ENCODE results near the gene MID2.
"Not testable (repeated sequence)": the region's sequence is repeated elsewhere in the genome, so short reads cannot be mapped to it uniquely, and the experiment has no call there.

The MID2 gene

DNA sequence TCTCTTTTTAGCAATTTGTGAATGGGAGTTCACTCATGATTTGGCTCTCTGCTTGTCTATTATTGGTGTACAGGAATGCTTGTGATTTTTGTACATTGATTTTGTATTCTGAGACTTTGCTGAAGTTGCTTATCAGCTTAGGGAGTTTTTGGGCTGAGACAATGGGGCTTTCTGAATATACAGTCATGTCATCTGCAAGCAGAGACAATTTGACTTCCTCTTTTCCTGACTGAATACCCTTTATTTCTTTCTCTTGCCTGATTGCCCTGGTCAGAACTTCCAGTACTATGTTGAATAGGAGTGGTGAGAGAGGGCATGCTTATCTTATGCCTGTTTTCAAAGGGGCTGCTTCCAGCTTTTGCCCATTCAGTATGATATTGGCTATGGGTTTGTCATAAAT, 129.7 kb downstream of the MID2 start:
- not testable (repeated sequence) for DNase-seq (ENCODE audit: low read depth)

DNA sequence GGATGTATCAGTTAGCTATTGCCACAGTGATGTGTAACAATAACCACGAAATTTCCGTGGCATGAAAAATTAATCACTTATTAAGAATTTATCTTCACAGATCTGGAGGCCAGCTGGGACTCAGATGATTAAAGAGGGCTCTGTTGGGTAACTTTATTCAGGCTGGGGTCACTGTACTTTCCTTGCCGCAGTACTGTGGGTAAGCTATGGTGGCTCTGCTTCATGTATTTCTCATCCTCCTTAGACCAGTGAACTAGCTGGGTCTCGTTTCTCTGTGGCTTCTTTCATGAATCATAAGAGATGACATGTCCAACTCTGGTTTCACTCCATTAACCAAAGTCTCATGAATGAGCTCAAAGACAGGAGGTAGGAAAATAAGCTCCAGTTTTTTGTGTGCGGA, 143.0 kb downstream of the MID2 start:
- DNase-seq (ENCODE audit: low read depth): no peak

- no peak for DNase-seq (ENCODE audit: low read depth)
Measured at GRCh38 chrX:107970073-107970472, 144.4 kb downstream of the MID2 start.

DNA sequence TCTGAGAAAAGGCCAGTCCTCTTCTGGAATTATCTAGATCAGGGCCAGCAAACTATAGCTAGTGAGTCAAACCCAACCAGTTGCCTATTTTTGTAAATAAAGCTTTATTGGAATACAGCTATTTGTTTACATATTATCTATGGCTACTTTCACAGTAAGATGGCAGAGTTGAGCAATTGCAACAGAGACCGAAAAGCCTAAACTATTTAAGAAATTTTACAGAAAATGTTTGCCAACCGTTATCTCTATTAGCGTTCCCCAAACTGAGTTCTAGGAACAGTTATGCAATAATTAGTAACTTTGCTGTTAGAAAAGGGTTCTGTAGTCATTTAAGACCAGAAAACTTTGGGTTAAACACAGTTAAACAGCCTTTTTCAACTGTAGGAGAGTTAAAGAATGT, 146.0 kb downstream of the MID2 start:
- no peak for DNase-seq (ENCODE audit: low read depth)
